OCI-LY1 (cell line): Measurements from ENCODE around the gene CDH4.

Experiments
- H2AFZ ChIP-seq: fragments of 200-600 bp; sonication (generic), shearing (Covaris generic); 2 replicates; pipeline ENCODE4 v1.6.0; 2014; ENCODE audit warnings: antibody characterized with exemption, mild to moderate bottlenecking, low read length
- H3F3A ChIP-seq: fragments of 200-600 bp; sonication (generic), shearing (Covaris generic); 2 replicates; pipeline ENCODE4 v1.6.0; 2014; ENCODE audit warnings: mild to moderate bottlenecking, antibody characterized with exemption, low read length, moderate library complexity; ENCODE audit not compliant: insufficient read depth
- H3K27ac ChIP-seq: fragments of 200-600 bp; sonication (generic); 2 replicates; pipeline ENCODE4 v1.5.1; 2014; ENCODE audit warnings: low read length, mixed run types, mild to moderate bottlenecking, low read depth; ENCODE audit not compliant: poor library complexity, severe bottlenecking
- H3K27me3 ChIP-seq: fragments of 200-600 bp; sonication (generic); 2 replicates; pipeline ENCODE4 v1.6.0; 2014; ENCODE audit warnings: antibody characterized with exemption, mild to moderate bottlenecking, low read length, moderate library complexity; ENCODE audit not compliant: insufficient read depth
- H3K36me3 ChIP-seq: fragments of 200-600 bp; sonication (generic); 2 replicates; pipeline ENCODE4 v1.6.1; 2014; ENCODE audit warnings: mild to moderate bottlenecking, antibody characterized with exemption, low read length, moderate library complexity, mixed read lengths; ENCODE audit not compliant: insufficient read depth
- H3K4me1 ChIP-seq: fragments of 200-600 bp; sonication (generic); 2 replicates; pipeline ENCODE4 v1.5.1; 2014; ENCODE audit warnings: mild to moderate bottlenecking, low read length, moderate library complexity; ENCODE audit not compliant: insufficient read depth, severe bottlenecking
- H3K4me2 ChIP-seq: fragments of 200-600 bp; sonication (generic), shearing (Covaris generic); 2 replicates; pipeline ENCODE4 v1.6.1; 2014; ENCODE audit warnings: low read length
- H3K4me3 ChIP-seq: fragments of 200-600 bp; sonication (generic); 2 replicates; pipeline ENCODE4 v1.5.1; 2014; ENCODE audit warnings: low read length, low read depth, mild to moderate bottlenecking, mixed read lengths; ENCODE audit not compliant: poor library complexity, severe bottlenecking
- H3K79me2 ChIP-seq: fragments of 200-600 bp; shearing (Covaris generic); 2 replicates; pipeline ENCODE4 v1.6.1; 2016; ENCODE audit warnings: mixed run types, low read length, mixed read lengths; ENCODE audit not compliant: insufficient read depth
- H3K9ac ChIP-seq: fragments of 200-600 bp; sonication (generic), shearing (Covaris generic); 2 replicates; pipeline ENCODE4 v1.6.1; 2014; ENCODE audit warnings: mild to moderate bottlenecking, low read length, mixed read lengths
- H3K9me2 ChIP-seq: fragments of 200-600 bp; sonication (generic), shearing (Covaris generic); 2 replicates; pipeline ENCODE4 v1.6.1; 2014; ENCODE audit warnings: low read depth, mild to moderate bottlenecking, low read length, mixed read lengths
- H3K9me3 ChIP-seq: fragments of 200-600 bp; shearing (Covaris generic); 2 replicates; pipeline ENCODE4 v1.6.1; 2014; ENCODE audit warnings: low read length, mixed read lengths
- H4K20me1 ChIP-seq: fragments of 200-600 bp; sonication (generic), shearing (Covaris generic); 2 replicates; pipeline ENCODE4 v1.6.0; 2016; ENCODE audit warnings: mild to moderate bottlenecking, low read length; ENCODE audit not compliant: insufficient read depth
- CTCF ChIP-seq: fragments of 200-600 bp; sonication (generic), shearing (Covaris generic); IDR thresholded peaks from 2 replicates; pipeline ENCODE4 v1.5.1; 2017; ENCODE audit warnings: mild to moderate bottlenecking, antibody characterized with exemption, low read length, moderate library complexity, mixed read lengths
- EZH2 ChIP-seq: fragments of 200-600 bp; sonication (generic), shearing (Covaris generic); IDR thresholded peaks from 2 replicates; pipeline ENCODE4 v1.8.0; 2017; ENCODE audit warnings: borderline replicate concordance, mixed run types, mild to moderate bottlenecking, antibody characterized with exemption, low read length, moderate library complexity, mixed read lengths

The CDH4 gene

GRCh38 chr20:61861054-61861841 lies 609.2 kb downstream of the CDH4 start:
- H4K20me1 ChIP-seq = no peaks in the 10 kb centered on the region

GRCh38 chr20:61861858-61862257 lies 609.8 kb downstream of the CDH4 start:
- H3K9me3 ChIP-seq = no peaks in the 10 kb centered on the region
- H3K4me3 ChIP-seq = no peak overlapping the region
- peaks cover 10% of the 10 kb centered on the region; the same call in 1 of the 2 replicates for H3K27me3 ChIP-seq

More at GRCh38 chr20:61861054-61861841, 609.2 kb downstream of the CDH4 start:
- no peak overlapping the region for H3K9ac ChIP-seq
- H3K4me3 ChIP-seq = no peak overlapping the region
- no peaks in the 10 kb centered on the region for H3K79me2 ChIP-seq
- H3K27ac ChIP-seq = no peak overlapping the region
- no peaks in the 10 kb centered on the region for H3F3A ChIP-seq
- H3K4me2 ChIP-seq = no peak overlapping the region
- H3K36me3 ChIP-seq = no peaks in the 10 kb centered on the region
- no peaks in the 10 kb centered on the region for H3K9me2 ChIP-seq
- H3K9me3 ChIP-seq = no peaks in the 10 kb centered on the region
- H3K27me3 ChIP-seq = peaks cover 10% of the 10 kb centered on the region; the same call in 1 of the 2 replicates
- no peaks in the 10 kb centered on the region for H3K4me1 ChIP-seq
- H2AFZ ChIP-seq = no peak overlapping the region
- TF ChIP-seq CTCF = no peak
- TF ChIP-seq EZH2 = no peak

GRCh38 chr20:61862881-61863280 lies 610.8 kb downstream of the CDH4 start:
- no peak overlapping the region for H3K4me2 ChIP-seq
- no peak overlapping the region for H3K4me3 ChIP-seq
- H3K27ac ChIP-seq = no peak overlapping the region
- no peak for TF ChIP-seq CTCF
- TF ChIP-seq EZH2 = no peak
- H3K79me2 ChIP-seq = no peaks in the 10 kb centered on the region
- no peaks in the 10 kb centered on the region for H3K9me2 ChIP-seq
- H3K36me3 ChIP-seq = no peaks in the 10 kb centered on the region
- no peak overlapping the region for H3K9ac ChIP-seq
- H2AFZ ChIP-seq = no peak overlapping the region
- H3K27me3 ChIP-seq = peaks cover 10% of the 10 kb centered on the region; the same call in 1 of the 2 replicates
- H3F3A ChIP-seq = no peaks in the 10 kb centered on the region
- H4K20me1 ChIP-seq = no peaks in the 10 kb centered on the region
- no peaks in the 10 kb centered on the region for H3K9me3 ChIP-seq
- H3K4me1 ChIP-seq = no peaks in the 10 kb centered on the region

More at GRCh38 chr20:61861858-61862257, 609.8 kb downstream of the CDH4 start:
- no peak for TF ChIP-seq CTCF
- TF ChIP-seq EZH2 = no peak
- Histone ChIP-seq H3K4me2 (no peak overlapping the region), H3K4me1 (no peaks in the 10 kb centered on the region), H3K27ac (no peak overlapping the region), H2AFZ (no peak overlapping the region), H3K9ac (no peak overlapping the region), H3K36me3 (no peaks in the 10 kb centered on the region), H3K79me2 (no peaks in the 10 kb centered on the region), H3K9me2 (no peaks in the 10 kb centered on the region), H3F3A (no peaks in the 10 kb centered on the region), H4K20me1 (no peaks in the 10 kb centered on the region)
